Neural progenitor cell (in vitro differentiated cells): ENCODE results near the gene AKR1B1.

ENCODE experiments used
- CTCF ChIP-seq: fragments of 200-600 bp; sonication (generic); IDR thresholded peaks from 2 replicates; pipeline ENCODE4 v1.5.1; 2017; ENCODE audit warnings: antibody characterized with exemption, mild to moderate bottlenecking
- EZH2 ChIP-seq: fragments of 200-600 bp; sonication (generic); IDR thresholded peaks from 2 replicates; pipeline ENCODE4 v1.6.1; 2017; ENCODE audit warnings: antibody characterized with exemption, mild to moderate bottlenecking, moderate library complexity
- EZH2phosphoT487 ChIP-seq: fragments of 200-600 bp; sonication (generic); IDR thresholded peaks from 2 replicates; pipeline ENCODE4 v1.6.1; 2017; ENCODE audit warnings: antibody characterized with exemption

DNA sequence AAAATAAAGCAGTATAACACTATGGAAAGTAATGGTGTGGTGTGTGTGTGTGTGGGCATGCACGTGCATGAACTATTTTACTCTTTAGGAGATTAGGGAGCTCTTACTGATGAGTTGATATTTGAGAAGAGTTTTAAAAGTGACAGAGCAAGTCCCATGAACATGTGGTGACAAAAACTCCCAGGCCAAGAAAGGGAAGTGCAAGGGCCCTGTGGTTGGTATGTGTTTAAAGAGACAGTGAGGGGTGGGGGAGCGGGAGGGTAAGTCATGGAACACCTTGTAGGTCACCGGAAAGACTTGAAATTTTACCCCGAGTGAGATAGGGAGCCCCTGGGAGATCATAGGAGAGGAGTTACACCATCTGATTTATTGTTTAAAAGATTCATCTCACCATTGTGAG, 63.3 kb downstream of the AKR1B1 start:
- TF ChIP-seq EZH2 = no peak
- TF ChIP-seq CTCF = no peak
- no peak for TF ChIP-seq EZH2phosphoT487
